HG03108 (cell line): ENCODE data around the gene PRKD1.
"Not testable (repeated sequence)": the region's sequence is repeated elsewhere in the genome, so short reads cannot be mapped to it uniquely, and the experiment has no call there.

Experiments
- ATAC-seq: cut with Tn5 transposase; IDR thresholded peaks from one replicate; pipeline ENCODE4 v1.9.1; 2021; ENCODE audit warnings: moderate library complexity; ENCODE audit not compliant: unreplicated experiment

The PRKD1 gene

GRCh38 chr14:29749327-29749726, 178.3 kb downstream of the PRKD1 start:
- no peak for ATAC-seq

- ATAC-seq, result no peak
Measured at GRCh38 chr14:29745863-29746262, 181.8 kb downstream of the PRKD1 start.

- ATAC-seq, result no peak
Measured at GRCh38 chr14:29743531-29743930, 184.1 kb downstream of the PRKD1 start.

GRCh38 chr14:29741909-29742401, 185.7 kb downstream of the PRKD1 start:
- ATAC-seq, result no peak

- no peak for ATAC-seq
Measured at GRCh38 chr14:29740491-29740890, 187.2 kb downstream of the PRKD1 start.

- no peak for ATAC-seq
Measured at GRCh38 chr14:29738950-29739349, 188.7 kb downstream of the PRKD1 start.

- no peak for ATAC-seq
Measured at GRCh38 chr14:29738056-29738455, 189.6 kb downstream of the PRKD1 start.

GRCh38 chr14:29735459-29735858, 192.2 kb downstream of the PRKD1 start:
- no peak for ATAC-seq

GRCh38 chr14:29734732-29735131, 192.9 kb downstream of the PRKD1 start:
- ATAC-seq, result no peak

GRCh38 chr14:29726560-29727331, 200.9 kb downstream of the PRKD1 start:
- ATAC-seq, result not testable (repeated sequence)

- no peak for ATAC-seq
Measured at GRCh38 chr14:29724991-29725390, 202.7 kb downstream of the PRKD1 start.

GRCh38 chr14:29722831-29723230, 204.8 kb downstream of the PRKD1 start:
- ATAC-seq, result no peak

- ATAC-seq, result no peak
Measured at GRCh38 chr14:29721586-29721985, 206.1 kb downstream of the PRKD1 start.

- ATAC-seq, result no peak
Measured at GRCh38 chr14:29717901-29718300, 209.7 kb downstream of the PRKD1 start.

GRCh38 chr14:29716150-29716549, 211.5 kb downstream of the PRKD1 start:
- no peak for ATAC-seq

GRCh38 chr14:29712601-29713000, 215.0 kb downstream of the PRKD1 start:
- no peak for ATAC-seq

GRCh38 chr14:29710015-29710414, 217.6 kb downstream of the PRKD1 start:
- ATAC-seq, result no peak

- ATAC-seq, result no peak
Measured at GRCh38 chr14:29709490-29709889, 218.2 kb downstream of the PRKD1 start.

- ATAC-seq, result no peak
Measured at GRCh38 chr14:29706700-29707099, 220.9 kb downstream of the PRKD1 start.

GRCh38 chr14:29705801-29706200, 221.8 kb downstream of the PRKD1 start:
- no peak for ATAC-seq

GRCh38 chr14:29689597-29689996, 238.1 kb downstream of the PRKD1 start:
- not testable (repeated sequence) for ATAC-seq

GRCh38 chr14:29687866-29688265, 239.8 kb downstream of the PRKD1 start:
- no peak for ATAC-seq
